Measurements from ENCODE around the gene PLPPR1. TPM values are rescaled to one million over a fixed set of nuclear protein-coding genes. Genes with fewer than 3 reads are reported as not detected.

Gene PLPPR1
- not detected for total RNA-seq

DNA sequence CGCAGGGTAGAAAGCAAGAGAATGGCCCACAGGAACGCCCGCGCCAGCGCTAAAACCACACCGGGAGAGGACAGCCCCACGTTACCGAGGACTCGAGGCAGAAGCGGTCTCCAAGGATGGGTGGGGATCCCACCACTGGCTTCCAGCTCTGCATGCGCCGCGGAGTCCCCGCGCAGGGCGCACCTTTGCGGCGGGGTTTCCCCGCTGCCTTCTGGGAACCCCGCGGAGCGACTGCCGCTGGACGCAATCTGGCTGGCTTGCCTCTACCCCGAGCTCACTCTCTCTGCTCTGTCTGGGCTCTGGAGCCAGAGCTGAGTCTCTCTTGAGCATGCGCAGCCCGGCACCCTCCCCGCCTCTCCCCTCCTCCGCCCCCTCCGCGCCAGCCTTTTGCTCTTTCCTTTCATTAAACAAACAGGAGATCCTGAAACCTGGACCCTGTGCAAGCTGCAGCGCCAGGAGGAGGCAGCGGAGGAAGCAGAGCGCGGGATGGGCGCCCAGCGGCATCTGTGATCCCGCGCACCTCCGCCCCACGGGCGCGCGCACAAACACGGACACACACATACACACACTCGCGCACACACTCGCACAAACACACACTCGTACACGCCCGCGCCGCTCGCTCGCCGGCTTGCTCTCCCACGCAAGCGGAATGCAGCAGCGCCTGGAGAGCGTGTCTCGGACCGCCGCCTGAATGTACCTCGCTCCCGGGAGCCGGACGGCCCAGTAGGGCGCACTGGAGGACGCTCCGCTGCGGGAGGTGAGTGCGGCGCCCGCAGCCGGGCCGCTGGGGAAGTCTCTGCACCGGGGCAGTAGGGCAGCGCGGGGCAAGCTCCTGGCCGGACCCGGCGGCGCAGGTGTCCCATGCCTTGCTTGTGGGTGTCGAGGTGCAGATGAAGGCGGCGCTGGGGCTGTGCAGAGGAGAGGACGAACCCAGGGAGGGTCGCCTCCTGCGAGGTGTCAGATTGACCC, at the start of gene PLPPR1:
PLPPR1 (plus strand) TSS at position 382 of the 969 bp plus-strand sequence.
- H3K27me3 Mint-ChIP-seq, result peaks cover 44% of the 10 kb centered on the region
- DNase-seq (no peak), ATAC-seq (no peak)
- H3K9me3 Mint-ChIP-seq (ENCODE audit: low read depth), result no peaks in the 10 kb centered on the region
- H3K27ac Mint-ChIP-seq, result no peak within 1 kb of the TSS
- H3K36me3 Mint-ChIP-seq, result no peaks in the 10 kb centered on the region
- no peaks in the 10 kb centered on the region for H3K4me1 Mint-ChIP-seq
- CTCF ChIA-PET, result no interaction called here
- H3K4me3 Mint-ChIP-seq, result no peak within 1 kb of the TSS

- Mint-ChIP-seq H3K4me3 (no peak overlapping the region), H3K27ac (no peak overlapping the region), H3K36me3 (no peaks in the 10 kb centered on the region), H3K4me1 (no peaks in the 10 kb centered on the region), H3K9me3 (ENCODE audit: low read depth) (no peaks in the 10 kb centered on the region), H3K27me3 (no peaks in the 10 kb centered on the region)
- CTCF ChIA-PET, result no interaction called here
- ATAC-seq, result no peak
- no peak for DNase-seq
Measured at GRCh38 chr9:100989731-100990130, 38.8 kb upstream of the PLPPR1 start.

DNA sequence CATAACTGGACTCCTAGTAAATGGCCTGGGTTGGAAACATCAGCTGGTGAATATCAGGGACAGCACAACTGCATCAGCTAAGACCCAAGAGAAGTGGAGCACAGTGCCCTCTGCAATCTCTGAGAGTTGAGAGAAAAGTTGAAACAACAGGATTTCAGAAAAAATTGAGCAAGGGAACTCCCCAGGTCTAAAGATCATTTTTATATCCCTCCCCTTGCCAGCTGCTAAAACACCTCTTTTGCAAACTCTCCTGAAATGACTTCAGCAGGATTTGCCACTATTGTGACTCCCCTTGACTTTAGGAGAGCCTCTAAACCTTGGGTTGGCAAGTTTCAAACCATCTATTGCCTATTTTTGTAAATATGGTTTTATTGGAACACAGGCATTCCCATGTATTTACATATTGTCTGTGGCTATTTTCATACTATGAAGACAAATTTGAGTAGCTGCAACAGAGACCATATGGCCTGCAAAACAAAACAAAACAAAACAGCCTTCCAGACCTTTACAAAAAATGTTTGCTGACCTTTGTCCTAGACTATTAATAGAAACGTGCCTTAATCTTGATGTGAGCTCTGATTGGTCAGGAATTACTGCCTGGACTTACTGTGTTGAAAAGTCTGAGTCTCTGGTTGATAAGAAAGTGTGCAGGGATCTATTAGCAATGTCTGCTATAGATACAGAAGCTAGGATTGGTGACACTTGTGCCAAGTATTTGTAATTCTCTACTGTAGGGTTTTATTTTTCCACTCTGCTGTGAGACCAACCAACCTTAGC, 37.7 kb upstream of the PLPPR1 start:
- no peak overlapping the region for H3K4me3 Mint-ChIP-seq
- H3K27me3 Mint-ChIP-seq, result no peaks in the 10 kb centered on the region
- no peak overlapping the region for H3K27ac Mint-ChIP-seq
- no peak for ATAC-seq
- H3K9me3 Mint-ChIP-seq (ENCODE audit: low read depth), result no peaks in the 10 kb centered on the region
- no peak for DNase-seq
- H3K4me1 Mint-ChIP-seq, result no peaks in the 10 kb centered on the region
- CTCF ChIA-PET, result no interaction called here
- H3K36me3 Mint-ChIP-seq, result no peaks in the 10 kb centered on the region

DNA sequence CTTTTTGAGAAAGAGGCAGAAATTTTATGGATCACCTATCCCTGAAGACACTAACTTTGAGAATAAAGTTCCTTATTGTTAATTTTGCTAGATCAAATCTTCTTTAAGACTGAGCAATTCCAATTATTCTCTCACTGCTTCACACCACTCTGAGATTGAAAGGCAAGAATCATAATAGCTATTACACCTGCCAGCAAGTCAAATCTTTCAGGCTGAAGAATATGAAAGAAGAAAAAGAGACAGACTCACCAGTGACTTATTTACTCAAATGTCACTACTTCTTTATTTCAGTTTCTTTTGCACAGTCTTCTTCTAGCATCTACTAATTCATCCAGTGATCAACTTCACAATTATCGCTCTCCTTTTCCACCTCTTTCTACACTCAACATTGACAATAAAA, 35.9 kb upstream of the PLPPR1 start:
- Mint-ChIP-seq H3K27me3 (no peaks in the 10 kb centered on the region), H3K9me3 (ENCODE audit: low read depth) (no peaks in the 10 kb centered on the region), H3K27ac (no peak overlapping the region), H3K4me1 (no peaks in the 10 kb centered on the region), H3K4me3 (no peak overlapping the region), H3K36me3 (no peaks in the 10 kb centered on the region)
- ATAC-seq (no peak), DNase-seq (no peak)
- CTCF ChIA-PET, result no interaction called here

- ATAC-seq (no peak), DNase-seq (no peak)
- Mint-ChIP-seq H3K9me3 (ENCODE audit: low read depth) (no peaks in the 10 kb centered on the region), H3K4me1 (no peaks in the 10 kb centered on the region), H3K27me3 (no peaks in the 10 kb centered on the region), H3K36me3 (no peaks in the 10 kb centered on the region), H3K27ac (no peak overlapping the region), H3K4me3 (no peak overlapping the region)
- CTCF ChIA-PET, result no interaction called here
Measured at GRCh38 chr9:100999906-101000544, 28.5 kb upstream of the PLPPR1 start.

GRCh38 chr9:101005246-101005645, 23.3 kb upstream of the PLPPR1 start:
- Mint-ChIP-seq H3K27ac (no peak overlapping the region), H3K4me3 (no peak overlapping the region), H3K4me1 (no peaks in the 10 kb centered on the region), H3K27me3 (no peaks in the 10 kb centered on the region), H3K36me3 (no peaks in the 10 kb centered on the region), H3K9me3 (ENCODE audit: low read depth) (no peaks in the 10 kb centered on the region)
- CTCF ChIA-PET, result no interaction called here
- ATAC-seq, result no peak
- no peak for DNase-seq

DNA sequence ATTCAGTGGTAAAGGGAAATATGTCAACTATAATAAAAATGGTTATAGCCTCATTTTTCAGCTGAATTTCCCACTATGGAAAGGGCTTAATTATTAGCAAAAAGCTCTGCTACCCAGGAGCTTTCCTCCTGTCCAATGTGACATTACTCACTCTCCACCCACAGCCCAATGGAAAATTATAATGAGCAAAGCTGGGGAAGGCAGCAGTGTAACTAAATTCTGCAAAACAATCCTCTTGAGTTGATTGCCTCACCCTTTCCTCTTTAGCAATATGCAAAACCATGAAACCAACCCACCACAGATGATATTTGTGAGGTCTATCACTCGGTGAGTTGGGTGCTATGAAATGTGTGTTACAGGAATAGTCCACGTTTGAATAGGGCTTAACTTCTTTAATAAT, 14.0 kb upstream of the PLPPR1 start:
- Mint-ChIP-seq H3K27me3 (no peaks in the 10 kb centered on the region), H3K4me1 (no peaks in the 10 kb centered on the region), H3K36me3 (no peaks in the 10 kb centered on the region), H3K4me3 (no peak overlapping the region), H3K27ac (no peak overlapping the region), H3K9me3 (ENCODE audit: low read depth) (no peaks in the 10 kb centered on the region)
- DNase-seq (no peak), ATAC-seq (no peak)
- CTCF ChIA-PET, result no interaction called here

DNA sequence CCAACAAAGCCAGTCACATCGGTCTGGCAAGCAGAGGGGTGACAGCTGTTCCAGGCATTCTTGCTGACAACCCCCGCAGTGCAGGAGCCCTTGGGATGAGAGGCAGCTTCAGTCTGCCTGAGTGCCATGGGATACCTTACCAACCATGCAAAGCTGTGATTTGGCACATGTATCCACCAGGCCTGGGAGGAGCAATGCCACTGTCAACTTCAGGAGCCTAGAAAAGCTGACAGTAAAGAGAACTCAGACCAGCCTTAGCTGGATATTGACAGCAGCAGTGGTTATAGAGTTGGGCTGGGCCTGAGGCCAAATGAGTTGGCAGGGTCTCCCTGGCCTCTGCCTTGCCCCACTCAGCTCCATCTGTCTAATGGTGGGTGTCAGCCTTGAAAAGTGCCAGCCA, 10.1 kb upstream of the PLPPR1 start:
- CTCF ChIA-PET, result no interaction called here
- DNase-seq, result no peak
- no peak overlapping the region for H3K4me3 Mint-ChIP-seq
- no peaks in the 10 kb centered on the region for H3K4me1 Mint-ChIP-seq
- no peaks in the 10 kb centered on the region for H3K36me3 Mint-ChIP-seq
- ATAC-seq, result no peak
- no peaks in the 10 kb centered on the region for H3K27me3 Mint-ChIP-seq
- no peaks in the 10 kb centered on the region for H3K9me3 Mint-ChIP-seq (ENCODE audit: low read depth)
- H3K27ac Mint-ChIP-seq, result no peak overlapping the region

DNA sequence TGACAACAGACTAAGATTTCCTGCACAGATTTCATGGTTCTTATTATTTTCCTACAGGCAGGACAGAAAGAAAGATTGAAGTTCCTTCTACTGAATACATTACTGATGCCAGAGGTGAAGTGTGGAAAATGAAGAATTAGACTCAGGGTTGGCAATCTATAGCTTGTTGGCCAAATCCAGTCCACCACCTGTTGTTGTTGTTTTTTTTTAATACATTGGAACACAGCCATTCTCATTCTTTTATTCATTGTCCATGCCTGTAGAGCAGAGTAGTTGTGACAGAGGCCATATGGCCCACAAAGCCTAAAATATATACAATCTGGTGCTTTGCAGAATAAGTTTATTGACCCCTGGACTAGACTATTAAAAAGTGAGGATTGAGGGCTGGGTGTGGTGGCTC, 5.8 kb upstream of the PLPPR1 start:
- no peaks in the 10 kb centered on the region for H3K9me3 Mint-ChIP-seq (ENCODE audit: low read depth)
- no peak for DNase-seq
- H3K4me1 Mint-ChIP-seq, result no peaks in the 10 kb centered on the region
- H3K4me3 Mint-ChIP-seq, result no peak overlapping the region
- no peaks in the 10 kb centered on the region for H3K36me3 Mint-ChIP-seq
- ATAC-seq, result no peak
- CTCF ChIA-PET, result no interaction called here
- peaks cover 10% of the 10 kb centered on the region for H3K27me3 Mint-ChIP-seq
- H3K27ac Mint-ChIP-seq, result no peak overlapping the region

GRCh38 chr9:101025940-101026339, 2.6 kb upstream of the PLPPR1 start:
- Mint-ChIP-seq H3K27ac (no peak overlapping the region), H3K27me3 (peaks cover 36% of the 10 kb centered on the region), H3K4me1 (no peaks in the 10 kb centered on the region), H3K36me3 (no peaks in the 10 kb centered on the region), H3K4me3 (no peak overlapping the region), H3K9me3 (ENCODE audit: low read depth) (no peaks in the 10 kb centered on the region)
- DNase-seq, result no peak
- ATAC-seq, result no peak
- CTCF ChIA-PET, result no interaction called here

GRCh38 chr9:101026824-101027223, 1.7 kb upstream of the PLPPR1 start:
- H3K4me3 Mint-ChIP-seq, result no peak overlapping the region
- H3K9me3 Mint-ChIP-seq (ENCODE audit: low read depth), result no peaks in the 10 kb centered on the region
- H3K4me1 Mint-ChIP-seq, result no peaks in the 10 kb centered on the region
- CTCF ChIA-PET, result no interaction called here
- peaks cover 44% of the 10 kb centered on the region for H3K27me3 Mint-ChIP-seq
- no peaks in the 10 kb centered on the region for H3K36me3 Mint-ChIP-seq
- ATAC-seq, result no peak
- no peak for DNase-seq
- H3K27ac Mint-ChIP-seq, result no peak overlapping the region

DNA sequence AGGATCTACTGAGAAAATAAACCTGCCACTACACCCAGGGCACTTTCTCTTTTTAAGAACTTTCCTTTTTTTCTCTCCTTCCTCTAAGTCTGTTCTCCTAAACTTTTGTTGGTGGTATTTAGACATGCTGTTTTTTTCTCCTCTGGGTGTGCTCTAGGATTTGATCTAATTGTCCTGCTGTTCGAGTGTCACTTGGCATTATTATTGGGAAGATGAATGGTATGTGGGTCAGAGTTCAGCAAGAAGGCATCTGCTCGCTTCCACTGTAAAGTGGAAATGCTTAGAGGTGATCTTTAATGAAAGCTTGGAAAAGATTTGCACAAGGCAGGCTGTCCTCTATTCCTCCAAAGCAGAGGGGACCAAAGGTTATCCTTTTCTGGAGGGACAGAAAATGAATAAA, 1.3 kb upstream of the PLPPR1 start:
- CTCF ChIA-PET, result no interaction called here
- ATAC-seq (no peak), DNase-seq (no peak)
- Mint-ChIP-seq H3K36me3 (no peaks in the 10 kb centered on the region), H3K9me3 (ENCODE audit: low read depth) (no peaks in the 10 kb centered on the region), H3K4me1 (no peaks in the 10 kb centered on the region), H3K27ac (no peak overlapping the region), H3K27me3 (peaks cover 44% of the 10 kb centered on the region), H3K4me3 (no peak overlapping the region)

- CTCF ChIA-PET, result no interaction called here
- H3K4me3 Mint-ChIP-seq, result no peak overlapping the region
- H3K4me1 Mint-ChIP-seq, result no peaks in the 10 kb centered on the region
- ATAC-seq (no peak), DNase-seq (no peak)
- H3K9me3 Mint-ChIP-seq (ENCODE audit: low read depth), result no peaks in the 10 kb centered on the region
- H3K27me3 Mint-ChIP-seq, result peaks cover 44% of the 10 kb centered on the region
- H3K36me3 Mint-ChIP-seq, result no peaks in the 10 kb centered on the region
- H3K27ac Mint-ChIP-seq, result no peak overlapping the region
Measured at GRCh38 chr9:101027733-101028345, 688 bp upstream of the PLPPR1 start.
